HG02798 (cell line): ENCODE measurements around the gene PTPRQ.
"Not testable (repeated sequence)": the region's sequence is repeated elsewhere in the genome, so short reads cannot be mapped to it uniquely, and the experiment has no call there.

ENCODE experiments used
- ATAC-seq: cut with Tn5 transposase; IDR thresholded peaks from one replicate; pipeline ENCODE4 v1.9.1; 2021; ENCODE audit warnings: mild to moderate bottlenecking; ENCODE audit not compliant: unreplicated experiment, poor library complexity

The PTPRQ gene

GRCh38 chr12:80443974-80444666 is at the start of gene PTPRQ:
Gene PTPRQ, plus strand, starts transcription at chr12:80444235. Its CDS starts 111 bp downstream, at chr12:80444346.
- no peak for ATAC-seq

- no peak for ATAC-seq
These were observed 43.5 kb upstream of the PTPRQ start for GRCh38 chr12:80400571-80400991.

GRCh38 chr12:80401191-80401590 is 42.8 kb upstream of the PTPRQ start:
- ATAC-seq = no peak

- ATAC-seq = no peak
These were observed 39.4 kb upstream of the PTPRQ start for GRCh38 chr12:80404629-80405028.

- ATAC-seq = no peak
These were observed 37.8 kb upstream of the PTPRQ start for GRCh38 chr12:80406253-80406652.

- ATAC-seq = no peak
These were observed 32.2 kb upstream of the PTPRQ start for GRCh38 chr12:80411787-80412186.

GRCh38 chr12:80412343-80412953 is 31.6 kb upstream of the PTPRQ start:
- ATAC-seq = peak; percentile 85

GRCh38 chr12:80413462-80413861 is 30.6 kb upstream of the PTPRQ start:
- peak; percentile 35 for ATAC-seq

- ATAC-seq = no peak
These were observed 28.6 kb upstream of the PTPRQ start for GRCh38 chr12:80415466-80415865.

- no peak for ATAC-seq
These were observed 24.4 kb upstream of the PTPRQ start for GRCh38 chr12:80419644-80420043.

- ATAC-seq = no peak
These were observed 24.0 kb upstream of the PTPRQ start for GRCh38 chr12:80420075-80420474.

- ATAC-seq = no peak
These were observed 21.5 kb upstream of the PTPRQ start for GRCh38 chr12:80422550-80422949.

GRCh38 chr12:80432061-80432460 is 12.0 kb upstream of the PTPRQ start:
- no peak for ATAC-seq

- ATAC-seq = no peak
These were observed 2.1 kb upstream of the PTPRQ start for GRCh38 chr12:80441921-80442320.

GRCh38 chr12:80442426-80443222 is 1.4 kb upstream of the PTPRQ start:
- no peak for ATAC-seq

GRCh38 chr12:80445083-80445793 is 1.2 kb downstream of the PTPRQ start:
- ATAC-seq = no peak

- ATAC-seq = no peak
These were observed 12.5 kb downstream of the PTPRQ start for GRCh38 chr12:80456513-80456912.

GRCh38 chr12:80460972-80461371 is 16.9 kb downstream of the PTPRQ start:
- no peak for ATAC-seq

- not testable (repeated sequence) for ATAC-seq
These were observed 17.8 kb downstream of the PTPRQ start for GRCh38 chr12:80461851-80462250.

- ATAC-seq = no peak
These were observed 25.6 kb downstream of the PTPRQ start for GRCh38 chr12:80469681-80470080.

- no peak for ATAC-seq
These were observed 26.4 kb downstream of the PTPRQ start for GRCh38 chr12:80470403-80470802.
